Stimulated activated CD4-positive, alpha-beta T cell treated with anti-CD3 and anti-CD28 coated beads, Interleukin-4, amount 100 ng/mL, for 4 hours (primary cell): ENCODE measurements around the gene KRTAP5-11.
"Not testable (repeated sequence)": the region's sequence is repeated elsewhere in the genome, so short reads cannot be mapped to it uniquely, and the experiment has no call there.

Source experiments
- DNase-seq, 2 experiments: peaks; one replicate each; pipeline ENCODE4 v3.0.0-alpha.2; 2020

KRTAP5-11 gene

DNA sequence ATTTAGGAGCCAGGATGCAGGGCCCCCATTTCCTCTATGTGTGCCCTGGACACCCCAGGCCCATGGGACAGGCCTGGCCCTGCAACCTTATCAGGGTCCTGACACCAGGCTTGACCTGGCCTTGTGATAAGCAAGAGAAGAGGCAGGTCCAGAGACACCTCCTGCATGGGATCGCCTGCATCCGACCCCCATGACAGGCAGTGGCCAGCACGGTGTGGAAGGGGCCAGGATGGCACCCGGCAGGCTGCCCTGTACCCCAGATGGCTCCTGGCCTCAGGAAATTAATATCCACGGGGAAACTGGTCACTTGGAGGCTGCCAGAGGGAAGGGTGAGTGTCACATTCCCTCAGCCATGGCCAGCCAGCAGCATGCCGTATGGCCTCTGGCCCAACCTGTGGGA is 27.7 kb downstream of the KRTAP5-11 start:
- DNase-seq, result no peak

- DNase-seq, result no peak
Observed at GRCh38 chr11:71551711-71552110, 31.0 kb downstream of the KRTAP5-11 start.

- no peak for DNase-seq
Observed at GRCh38 chr11:71548716-71549151, 33.9 kb downstream of the KRTAP5-11 start.

DNA sequence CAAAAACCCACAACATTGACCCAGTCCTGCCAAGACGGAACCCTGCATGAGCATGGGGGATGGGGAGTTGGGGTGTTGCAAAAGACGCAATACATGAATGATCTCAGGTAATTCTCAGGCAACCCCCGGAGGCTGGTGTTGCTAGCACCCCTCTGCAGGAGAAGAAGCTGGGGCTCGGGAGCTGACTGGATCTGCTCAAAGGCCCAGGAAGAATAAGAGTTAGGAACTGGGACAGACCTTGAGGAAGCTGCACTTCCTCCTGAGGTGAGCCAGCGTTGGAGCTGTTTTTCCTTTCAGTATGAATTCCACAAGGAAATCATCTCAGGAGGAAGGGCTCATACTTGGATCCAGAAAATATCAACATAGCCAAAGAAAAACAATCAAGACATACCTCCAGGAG is 34.6 kb downstream of the KRTAP5-11 start, which contains the start of gene KRTAP5-9:
Gene KRTAP5-9 (plus strand): TSS at position 301 of the 400 bp plus-strand sequence. CDS start 238 bp downstream, outside the sequence.
- DNase-seq, result no peak

- DNase-seq, result no peak
Observed at GRCh38 chr11:71545405-71545966, 37.2 kb downstream of the KRTAP5-11 start.

DNA sequence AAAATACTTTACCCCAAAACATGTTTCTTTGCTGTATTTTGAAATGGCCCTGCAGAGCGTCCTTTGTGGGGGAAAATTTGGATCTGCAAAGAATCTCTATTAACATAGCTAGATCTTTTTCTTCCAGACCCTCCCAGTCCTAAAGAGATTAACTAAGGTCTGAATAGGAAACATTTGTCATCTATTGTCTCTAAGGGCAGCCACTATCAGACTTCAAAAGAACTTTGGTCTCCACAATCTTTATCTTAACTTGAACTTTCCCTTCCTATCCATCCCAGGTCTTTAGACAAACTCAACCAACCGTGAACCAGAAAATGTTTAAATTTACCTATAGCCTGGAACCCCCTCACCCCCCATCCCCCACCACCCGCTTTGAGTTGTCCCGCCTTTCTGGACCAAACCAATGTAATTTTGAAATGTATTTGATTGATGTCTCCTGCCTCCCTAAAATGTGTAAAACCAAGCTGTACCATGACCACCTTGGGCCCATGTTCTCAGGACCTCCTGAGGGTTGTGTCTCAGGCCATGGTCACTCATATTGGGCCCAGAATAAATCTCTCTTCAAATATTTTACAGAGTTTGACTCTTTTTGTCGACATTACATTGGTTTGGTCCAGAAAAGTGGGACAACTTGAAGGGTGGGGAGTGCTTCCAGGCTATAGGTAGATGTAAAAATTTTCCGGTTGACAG is 38.0 kb downstream of the KRTAP5-11 start:
- no peak for DNase-seq

DNA sequence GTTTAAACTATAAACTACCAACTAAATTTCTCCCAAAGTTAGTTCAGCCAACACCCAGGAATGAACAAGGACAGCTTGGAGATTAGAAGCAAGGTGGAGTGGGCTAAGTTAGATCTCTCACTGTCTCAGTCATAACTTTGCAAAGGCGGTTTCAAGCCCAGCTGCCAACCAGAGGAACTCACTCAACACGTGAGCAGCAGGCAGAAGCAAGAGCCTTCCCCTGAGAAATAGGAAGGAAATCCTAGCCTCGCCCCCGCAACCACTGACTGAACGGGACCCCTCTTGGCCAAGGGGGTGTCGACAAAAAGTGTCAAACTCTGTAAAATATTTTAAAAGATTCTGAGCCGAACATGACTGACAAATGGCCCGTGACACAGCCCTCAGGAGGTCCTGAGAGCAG is 38.8 kb downstream of the KRTAP5-11 start:
- DNase-seq, result no peak

DNA sequence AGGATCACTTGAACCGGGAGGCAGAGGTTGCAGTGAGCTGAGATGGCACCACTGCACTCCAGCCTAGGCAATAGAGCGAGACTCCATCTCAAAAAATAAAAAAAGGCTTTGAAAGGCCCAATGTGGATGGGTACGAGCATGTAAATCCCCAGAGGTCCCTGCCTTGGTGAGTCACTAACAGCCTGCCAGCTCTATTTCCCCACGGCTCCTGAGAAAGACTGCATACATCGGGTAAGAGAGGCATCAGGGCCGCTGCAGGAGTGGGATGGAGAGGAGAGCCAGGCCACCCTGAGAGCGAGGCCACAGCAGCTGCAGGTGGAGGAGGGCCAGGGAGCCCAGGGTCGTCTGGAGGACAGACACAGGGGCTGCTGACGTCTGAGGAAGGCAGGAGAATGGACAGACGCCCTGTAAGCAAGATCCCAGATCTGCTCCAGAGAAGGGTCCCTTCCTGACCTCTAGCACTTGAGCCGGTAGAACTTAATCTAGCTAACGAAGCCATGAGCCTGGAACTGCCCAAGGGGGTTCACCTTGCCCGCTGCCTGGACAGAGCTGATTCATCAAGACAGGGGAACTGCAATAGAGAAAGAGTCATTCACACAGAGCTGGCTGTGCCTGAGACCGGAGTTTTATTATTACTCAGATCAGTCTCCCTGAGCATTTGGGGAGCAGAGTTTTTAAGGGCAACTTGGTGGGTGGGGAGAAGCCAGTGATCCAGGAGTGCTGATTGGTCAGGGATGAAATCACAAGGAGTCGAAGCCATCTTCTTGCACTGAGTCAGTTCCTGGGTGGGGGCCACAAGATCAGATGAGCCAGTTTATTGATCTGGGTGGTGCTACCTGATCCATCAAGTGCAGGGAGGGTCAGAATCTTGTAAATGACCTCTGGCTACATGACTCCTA is 39.5 kb downstream of the KRTAP5-11 start:
- DNase-seq, result no peak

DNA sequence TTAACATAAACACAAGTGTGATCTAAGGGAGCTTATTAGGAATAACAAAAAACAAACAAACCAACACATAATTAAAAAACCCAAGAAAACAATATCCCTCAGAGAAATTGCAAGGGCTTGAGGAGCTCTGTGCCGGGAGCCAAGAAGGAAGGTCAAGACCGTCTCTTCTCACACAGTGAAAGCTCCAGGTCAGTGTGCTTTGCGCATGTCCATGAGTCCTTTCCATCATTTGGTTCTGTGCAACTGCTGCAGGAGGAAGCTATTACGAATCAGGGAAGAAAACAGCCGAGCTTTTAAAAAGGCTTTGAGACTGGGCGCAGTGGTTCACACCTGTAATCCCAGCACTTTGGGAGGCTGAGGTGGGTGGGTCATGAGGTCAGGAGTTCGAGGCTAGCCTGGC is 40.3 kb downstream of the KRTAP5-11 start:
- DNase-seq, result no peak

DNA sequence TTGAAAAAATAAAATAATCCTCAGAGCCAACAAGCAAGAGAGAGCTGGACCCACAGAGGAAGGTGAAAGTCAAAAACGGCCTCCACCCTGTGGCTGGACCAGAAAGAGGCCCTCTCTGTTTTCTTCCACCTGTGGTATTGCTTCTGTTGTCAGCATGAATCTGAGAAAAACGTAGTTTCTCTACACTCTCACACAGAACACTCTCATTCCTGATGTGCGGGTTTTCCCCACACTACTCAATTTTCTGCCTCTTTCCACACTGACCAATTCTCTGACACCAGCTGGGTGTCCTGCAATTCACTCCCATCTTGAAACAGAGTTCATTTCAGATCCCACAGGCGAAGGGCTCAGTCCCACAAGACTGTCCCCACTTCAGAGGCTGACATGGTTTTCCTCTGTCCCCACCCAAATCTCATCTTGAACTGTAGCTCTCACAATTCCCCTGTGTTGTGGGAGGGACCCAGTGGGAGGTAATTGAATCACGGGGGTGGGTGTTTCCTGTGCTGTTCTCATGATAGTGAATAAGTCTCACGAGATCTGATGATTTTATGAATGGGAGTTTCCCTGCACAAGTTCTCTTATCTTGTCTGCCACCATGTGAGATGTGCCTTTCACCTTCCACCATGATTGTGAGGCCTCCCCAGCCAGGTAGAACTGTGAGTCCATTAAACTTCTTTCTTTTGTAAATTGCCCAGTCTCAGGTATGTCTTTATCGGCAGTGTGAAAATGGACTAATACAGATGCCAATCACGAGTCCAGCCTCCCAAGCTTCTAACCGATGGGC is 42.0 kb downstream of the KRTAP5-11 start:
- DNase-seq, result not testable (repeated sequence)

DNA sequence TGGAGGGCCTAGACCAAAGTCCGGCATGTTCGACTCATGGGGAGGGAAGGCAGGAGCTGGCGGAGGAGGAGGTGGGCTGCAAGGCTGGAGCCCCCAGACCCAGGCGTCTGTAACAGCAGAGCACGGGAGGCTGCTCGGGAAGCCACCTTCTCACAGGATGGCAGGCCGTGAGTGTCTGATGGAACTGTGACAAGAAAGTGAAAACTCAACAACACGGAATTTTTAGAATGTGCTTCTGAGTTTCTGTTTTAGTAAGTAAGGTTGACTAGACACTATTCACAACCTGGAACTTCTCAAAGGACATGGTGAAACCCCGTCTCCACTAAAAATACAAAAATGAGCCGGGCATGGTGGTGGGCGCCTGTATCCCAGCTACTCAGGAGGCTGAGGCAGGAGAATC is 42.7 kb downstream of the KRTAP5-11 start:
- DNase-seq, result not testable (repeated sequence)

- DNase-seq, result no peak
Observed at GRCh38 chr11:71539017-71539416, 43.7 kb downstream of the KRTAP5-11 start.

DNA sequence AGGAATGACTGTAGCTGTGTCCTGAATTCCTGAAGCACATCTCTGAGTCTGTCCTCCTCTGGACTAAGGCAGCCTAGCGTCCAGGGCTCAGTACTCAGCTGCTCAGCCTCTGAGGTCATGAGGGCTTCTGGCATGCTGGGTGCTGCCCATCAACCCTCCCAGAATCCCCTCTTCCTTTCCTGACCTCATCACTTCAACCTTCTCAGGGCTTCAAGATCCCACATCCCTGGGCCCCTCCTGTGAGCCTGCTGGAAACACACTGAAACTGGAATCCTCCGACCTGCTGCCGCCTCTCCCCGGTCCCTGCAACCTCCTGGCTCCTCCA is 44.0 kb downstream of the KRTAP5-11 start:
- no peak for DNase-seq

- not testable (repeated sequence) for DNase-seq
Observed at GRCh38 chr11:71537977-71538665, 44.6 kb downstream of the KRTAP5-11 start, which contains the start of gene KRTAP5-8. KRTAP5-8 (plus strand) TSS chr11:71538025; CDS start chr11:71538056, 31 bp downstream.

GRCh38 chr11:71537537-71537936 is 45.1 kb downstream of the KRTAP5-11 start:
- no peak for DNase-seq

DNA sequence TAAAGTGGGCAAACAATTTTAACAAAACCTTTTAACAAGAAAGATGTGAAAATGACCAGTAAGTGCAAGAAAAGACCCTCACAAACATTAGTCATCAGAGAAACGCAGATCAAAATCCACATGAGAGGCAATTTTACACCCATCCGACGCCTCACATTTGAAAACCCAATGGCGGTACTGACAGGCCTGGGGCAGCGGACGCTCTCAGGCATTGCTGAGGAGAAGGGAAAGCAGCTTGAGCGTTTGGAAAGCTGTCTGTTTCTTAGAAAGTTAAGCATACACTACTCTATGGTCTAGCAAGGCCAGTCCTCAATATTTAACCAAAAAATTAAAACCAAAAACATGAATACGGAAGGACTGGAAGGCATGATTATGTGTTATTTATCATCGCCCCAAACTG is 46.9 kb downstream of the KRTAP5-11 start:
- DNase-seq, result no peak

- DNase-seq, result not testable (repeated sequence)
Observed at GRCh38 chr11:71534711-71535608, 47.7 kb downstream of the KRTAP5-11 start.

DNA sequence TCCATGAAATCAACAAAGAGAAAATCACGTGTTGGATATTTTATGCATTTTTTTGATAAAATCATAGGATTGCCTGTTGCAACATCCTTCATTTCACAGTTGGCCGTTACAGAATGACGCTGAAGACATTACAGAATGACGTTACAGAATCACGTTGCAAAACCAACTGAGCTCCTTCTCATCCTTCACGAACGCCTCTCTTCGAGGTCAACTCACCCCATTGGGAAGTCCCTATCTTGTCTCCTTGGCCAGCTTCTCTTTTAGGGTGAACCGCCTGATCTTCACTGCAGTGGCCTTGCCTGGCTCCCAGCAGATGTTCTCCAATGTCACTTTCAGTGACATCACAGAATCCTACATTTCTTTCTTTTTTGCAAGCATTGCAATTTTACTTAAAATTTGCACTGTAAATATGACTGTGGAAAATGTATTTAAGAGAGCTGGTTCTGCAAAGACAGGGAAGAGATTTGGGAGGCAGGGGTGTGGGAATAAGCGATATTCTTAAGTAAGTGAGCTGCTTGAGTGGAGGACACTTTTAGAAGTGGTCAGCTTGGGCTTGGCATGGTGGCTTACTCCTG is 50.6 kb downstream of the KRTAP5-11 start:
- no peak for DNase-seq
